Mucosa of descending colon (tissue), 3 donors: ENCODE results near the gene C2orf49. TPM values are rescaled to one million over a fixed set of nuclear protein-coding genes. Genes with fewer than 3 reads are reported as not detected.

Experiments
- ATAC-seq: fragments of 200-7000 bp; cut with Tn5 transposase; one replicate; pipeline ENCODE4 v1.9.1; 2020; ENCODE audit warnings: mild to moderate bottlenecking, moderate library complexity
- DNase-seq, 3 donors: peaks; one replicate each; pipeline ENCODE4 v3.0.0-alpha.2; 2020
- H3K36me3 ChIP-seq: fragments of 200-600 bp; one replicate; pipeline ENCODE4 v1.8.0; 2021; ENCODE audit warnings: low read depth, mild to moderate bottlenecking
- H3K4me1 ChIP-seq: fragments of 200-600 bp; one replicate; pipeline ENCODE4 v1.8.0; 2021; ENCODE audit warnings: low read depth, mild to moderate bottlenecking
- H3K4me3 ChIP-seq: fragments of 200-600 bp; one replicate; pipeline ENCODE4 v1.8.0; 2021; ENCODE audit warnings: mild to moderate bottlenecking
- H3K9me3 ChIP-seq: fragments of 200-600 bp; one replicate; pipeline ENCODE4 v1.8.0; 2021; ENCODE audit warnings: mild to moderate bottlenecking
- intact Hi-C, 2 donors: fragments of 100-400 bp; cut with DNase I in 1 of 2; cut with micrococcal nuclease in 1 of 2; formaldehyde crosslinking; loops; one replicate each; pipeline versions ENCODE4 v1.11.0 to v1.11.1; 2022; cut with DNase I, micrococcal nuclease
- total RNA-seq, 3 donors: library from RNA; stranded (reverse); fragmentation: NEBNext Ultra II Directional in 2 of 3; extraction: Animal tissue kit (Norgen Biotek cat#: 25700) in 2 of 3; gene quantifications; one replicate each; pipeline versions ENCODE4 v1.2.1 to v1.2.4, GENCODE V29; 2021 to 2023
- TF ChIP-seq, protein P1 (sequence below): fragments of 200-600 bp; IDR thresholded peaks from one replicate; pipeline ENCODE4 v1.8.0; 2022; ENCODE audit warnings: antibody characterized with exemption, mild to moderate bottlenecking
- donor health status: DM: no; HTN: no; CAD: no; lungs with moderate emphysema.
- donor health status: DM: no; HTN: no; CAD: no.
- donor health status: DM: no; HTN: yes; CAD: no.

C2orf49 gene
- total RNA-seq, 3 donors from 2014 or later = 11.0 to 21.0 (median 11.6) TPM

DNA sequence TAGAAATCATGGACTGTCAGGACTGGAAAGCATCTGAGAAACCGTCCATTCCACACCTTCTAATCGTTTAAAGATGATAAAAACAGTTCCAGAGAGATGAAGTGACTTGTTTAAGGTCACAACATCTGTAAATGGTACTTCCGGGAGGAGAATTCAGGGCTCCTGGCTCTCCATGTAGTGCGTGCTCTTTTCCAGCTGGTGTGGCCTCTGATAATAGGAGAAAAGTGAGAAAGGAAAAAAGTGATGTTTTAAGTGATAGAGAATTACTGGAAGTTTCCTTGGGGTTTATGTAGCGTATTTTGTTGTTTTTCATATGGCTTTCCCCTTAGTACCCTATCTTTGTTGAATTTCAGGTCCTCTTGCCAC is 663 bp downstream of the C2orf49 start:
- H3K9me3 ChIP-seq = no peaks in the 10 kb centered on the region
- TF ChIP-seq, protein P1, sequence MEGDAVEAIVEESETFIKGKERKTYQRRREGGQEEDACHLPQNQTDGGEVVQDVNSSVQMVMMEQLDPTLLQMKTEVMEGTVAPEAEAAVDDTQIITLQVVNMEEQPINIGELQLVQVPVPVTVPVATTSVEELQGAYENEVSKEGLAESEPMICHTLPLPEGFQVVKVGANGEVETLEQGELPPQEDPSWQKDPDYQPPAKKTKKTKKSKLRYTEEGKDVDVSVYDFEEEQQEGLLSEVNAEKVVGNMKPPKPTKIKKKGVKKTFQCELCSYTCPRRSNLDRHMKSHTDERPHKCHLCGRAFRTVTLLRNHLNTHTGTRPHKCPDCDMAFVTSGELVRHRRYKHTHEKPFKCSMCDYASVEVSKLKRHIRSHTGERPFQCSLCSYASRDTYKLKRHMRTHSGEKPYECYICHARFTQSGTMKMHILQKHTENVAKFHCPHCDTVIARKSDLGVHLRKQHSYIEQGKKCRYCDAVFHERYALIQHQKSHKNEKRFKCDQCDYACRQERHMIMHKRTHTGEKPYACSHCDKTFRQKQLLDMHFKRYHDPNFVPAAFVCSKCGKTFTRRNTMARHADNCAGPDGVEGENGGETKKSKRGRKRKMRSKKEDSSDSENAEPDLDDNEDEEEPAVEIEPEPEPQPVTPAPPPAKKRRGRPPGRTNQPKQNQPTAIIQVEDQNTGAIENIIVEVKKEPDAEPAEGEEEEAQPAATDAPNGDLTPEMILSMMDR = no peak
- peaks cover 18% of the 10 kb centered on the region for H3K4me1 ChIP-seq
- intact Hi-C loops = no loop called here
- no peak for DNase-seq
- no peaks in the 10 kb centered on the region for H3K36me3 ChIP-seq
- ATAC-seq = peak; percentile 45
- H3K4me3 ChIP-seq = peak overlapping the region; percentile 72

DNA sequence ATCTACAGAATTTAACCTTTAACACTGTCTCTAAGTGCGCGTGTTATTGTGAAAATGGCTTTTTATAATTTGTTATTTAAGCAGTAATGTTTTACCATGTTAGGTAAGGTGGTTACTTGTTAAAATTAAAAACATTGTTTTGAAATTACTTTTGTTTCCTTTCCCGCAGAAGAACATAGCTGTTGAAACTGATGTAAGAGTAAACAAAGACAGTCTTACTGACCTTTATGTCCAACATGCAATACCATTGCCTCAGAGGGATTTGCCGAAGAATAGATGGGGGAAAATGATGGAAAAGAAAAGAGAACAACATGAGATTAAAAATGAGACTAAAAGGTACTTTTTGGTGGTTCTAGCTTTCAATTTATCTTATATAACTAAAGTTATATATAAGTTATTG is 2.1 kb downstream of the C2orf49 start:
- DNase-seq (no peak), ATAC-seq (no peak)
- intact Hi-C loops = no loop called here
- TF ChIP-seq, protein P1 = no peak
- Histone ChIP-seq H3K36me3 (no peaks in the 10 kb centered on the region), H3K4me3 (no peak overlapping the region), H3K9me3 (no peaks in the 10 kb centered on the region), H3K4me1 (peaks cover 18% of the 10 kb centered on the region)

DNA sequence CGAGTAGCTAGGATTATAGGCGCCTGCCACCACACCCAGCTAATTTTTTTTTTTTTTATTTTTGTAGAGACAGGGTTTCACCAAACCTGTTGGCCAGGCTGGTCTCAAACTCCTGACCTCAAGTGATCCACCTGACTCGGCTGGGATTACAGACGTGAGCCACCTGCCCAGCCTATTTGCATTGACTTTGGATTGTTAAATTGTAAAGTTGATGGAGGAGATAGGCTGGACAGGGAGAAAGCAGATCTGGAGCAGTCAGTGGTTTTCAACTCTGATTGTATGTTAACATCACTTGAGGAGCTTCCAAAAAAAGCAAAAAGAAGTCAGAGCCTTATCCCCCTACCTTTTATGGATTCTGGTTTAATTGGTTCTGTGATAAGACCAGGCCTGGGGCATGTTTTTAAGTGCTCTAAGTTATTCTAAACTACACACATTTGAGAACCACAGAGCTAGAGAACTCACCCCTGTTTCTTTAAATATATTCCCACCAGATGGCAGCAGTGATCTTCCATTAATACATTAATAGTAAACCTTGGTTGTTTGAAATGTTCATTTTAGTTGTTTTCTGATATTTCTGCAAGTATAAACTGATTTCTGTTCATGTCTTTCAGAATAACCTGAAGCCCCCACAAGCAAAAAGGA is 7.5 kb downstream of the C2orf49 start:
- intact Hi-C loops = no loop called here
- DNase-seq (peak in 1 of 3 donors; percentile 30), ATAC-seq (peak; percentile 27)
- Histone ChIP-seq H3K36me3 (no peaks in the 10 kb centered on the region), H3K4me3 (no peak overlapping the region), H3K9me3 (no peaks in the 10 kb centered on the region), H3K4me1 (no peaks in the 10 kb centered on the region)
- TF ChIP-seq, protein P1 = no peak

DNA sequence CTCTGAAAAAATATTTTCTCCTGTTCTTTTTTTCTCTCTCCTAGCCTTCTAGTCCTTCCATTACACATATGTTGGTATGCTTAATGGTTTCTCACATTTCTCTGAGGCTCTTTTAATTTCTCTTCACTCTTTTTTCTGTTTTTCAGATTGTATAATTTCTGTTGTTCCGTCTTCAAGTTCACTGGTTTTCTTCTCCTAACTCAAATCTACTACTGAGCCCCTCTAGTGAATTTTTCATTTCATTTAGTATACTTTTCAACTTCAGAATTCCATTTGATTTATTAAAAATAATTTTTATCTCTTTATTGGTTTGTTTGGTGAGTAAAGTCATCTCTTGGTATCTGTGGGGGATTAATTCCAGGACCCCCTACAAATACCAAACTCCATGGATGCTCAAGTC is 19.8 kb downstream of the C2orf49 start:
- DNase-seq = no peak
- peaks cover 2% of the 10 kb centered on the region for H3K9me3 ChIP-seq
- no peak overlapping the region for H3K4me3 ChIP-seq
- intact Hi-C loops = no loop called here
- TF ChIP-seq, protein P1 = no peak
- H3K36me3 ChIP-seq = no peaks in the 10 kb centered on the region
- ATAC-seq = no peak
- H3K4me1 ChIP-seq = no peaks in the 10 kb centered on the region

DNA sequence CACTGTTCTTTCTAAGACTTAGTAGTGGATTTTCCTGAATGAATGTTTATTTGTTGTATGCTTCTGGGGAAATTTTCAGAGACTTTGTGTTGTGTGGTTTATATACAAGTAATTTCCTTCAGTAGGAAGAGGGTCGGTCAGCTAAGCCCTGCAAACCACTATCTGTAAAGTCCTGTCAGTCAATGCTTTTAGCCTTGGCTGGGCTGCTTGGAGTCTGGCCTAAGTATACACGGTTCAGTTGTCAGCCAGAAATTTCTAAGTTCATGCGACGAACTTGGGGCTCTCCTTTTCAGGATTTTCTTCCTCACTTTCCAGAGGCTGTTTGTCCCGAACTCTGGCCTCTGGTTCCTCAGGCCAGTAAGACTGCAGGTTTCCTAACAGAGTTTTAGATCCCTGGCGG is 21.3 kb downstream of the C2orf49 start:
- DNase-seq (no peak), ATAC-seq (peak; percentile 5)
- intact Hi-C loops = no loop called here
- H3K4me3 ChIP-seq = no peak overlapping the region
- no peaks in the 10 kb centered on the region for H3K4me1 ChIP-seq
- peaks cover 5% of the 10 kb centered on the region for H3K36me3 ChIP-seq
- TF ChIP-seq, protein P1 = no peak
- H3K9me3 ChIP-seq = peaks cover 2% of the 10 kb centered on the region
